Left cardiac atrium (tissue), 4 donors: Measurements from ENCODE around the gene TWIST2. TPM values are rescaled to one million over a fixed set of nuclear protein-coding genes. Genes with fewer than 3 reads are reported as not detected.

Experiments
- ATAC-seq, 2 donors: fragments of 200-7000 bp; cut with Tn5 transposase; one replicate each; pipeline ENCODE4 v1.9.1; 2020; ENCODE audit warnings: mild to moderate bottlenecking in 2 of 2, moderate library complexity in 2 of 2
- DNase-seq: peaks from one replicate; pipeline ENCODE4 v3.0.0-alpha.2; 2020
- intact Hi-C, 2 donors: fragments of 100-400 bp; cut with DNase I; formaldehyde crosslinking; loops; one replicate each; pipeline versions ENCODE4 v1.14.1 to v1.15.1; 2022 to 2023
- total RNA-seq, 2 donors: library from RNA; stranded (reverse); fragmentation: NEBNext Ultra II Directional; extraction: Animal tissue kit (Norgen Biotek cat#: 25700); gene quantifications; one replicate each; pipeline ENCODE4 v1.2.1, GENCODE V29; 2021
- donor health status: DM: no; HTN: yes; CAD: no.
- donor health status: DM: no; HTN: yes; CAD: no; lungs with severe emphysema.
- donor health status: DM: yes; HTN: yes; CAD: no.
- donor health status: Dilated cardiomyopathy.

Gene TWIST2
- total RNA-seq, 2 donors from 2014 or later = 7.6 to 8.3 TPM

- ATAC-seq = peak; percentile 32 to 57
- intact Hi-C loops = no loop called here
- no peak for DNase-seq
These were observed 35.6 kb downstream of the TWIST2 start for GRCh38 chr2:238883421-238883901.

GRCh38 chr2:238884122-238884811 lies 36.4 kb downstream of the TWIST2 start:
- intact Hi-C loops = no loop called here
- ATAC-seq = no peak
- no peak for DNase-seq

GRCh38 chr2:238884812-238885408 lies 37.0 kb downstream of the TWIST2 start:
- ATAC-seq (no peak), DNase-seq (no peak)
- intact Hi-C loops = no loop called here

GRCh38 chr2:238886453-238887094 lies 38.7 kb downstream of the TWIST2 start:
- peak; percentile 1 for DNase-seq
- ATAC-seq = no peak
- intact Hi-C loops = no loop called here

GRCh38 chr2:238887616-238888015 lies 39.7 kb downstream of the TWIST2 start:
- DNase-seq (peak; percentile 6), ATAC-seq (no peak)
- intact Hi-C loops = no loop called here

- DNase-seq (no peak), ATAC-seq (no peak)
- intact Hi-C loops = no loop called here
These were observed 40.9 kb downstream of the TWIST2 start for GRCh38 chr2:238888781-238889180.

GRCh38 chr2:238890131-238890530 lies 42.2 kb downstream of the TWIST2 start:
- ATAC-seq (no peak), DNase-seq (no peak)
- intact Hi-C loops = no loop called here

- intact Hi-C loops = no loop called here
- no peak for ATAC-seq
- no peak for DNase-seq
These were observed 43.0 kb downstream of the TWIST2 start for GRCh38 chr2:238890618-238891456.

GRCh38 chr2:238891457-238892203 lies 43.7 kb downstream of the TWIST2 start:
- no peak for DNase-seq
- no peak for ATAC-seq
- intact Hi-C loops = no loop called here

- DNase-seq (no peak), ATAC-seq (no peak)
- intact Hi-C loops = no loop called here
These were observed 44.3 kb downstream of the TWIST2 start for GRCh38 chr2:238892204-238892500.

GRCh38 chr2:238892796-238893195 lies 44.9 kb downstream of the TWIST2 start:
- DNase-seq (no peak), ATAC-seq (no peak)
- intact Hi-C loops = no loop called here

GRCh38 chr2:238893349-238894000 lies 45.6 kb downstream of the TWIST2 start:
- DNase-seq (no peak), ATAC-seq (no peak)
- intact Hi-C loops = no loop called here

- ATAC-seq (no peak), DNase-seq (peak; percentile 15)
These were observed 46.5 kb downstream of the TWIST2 start for GRCh38 chr2:238894226-238894949.

GRCh38 chr2:238894950-238895298 lies 47.0 kb downstream of the TWIST2 start:
- no peak for ATAC-seq
- intact Hi-C loops = no loop called here
- DNase-seq = no peak

More at GRCh38 chr2:238894226-238894949, 46.5 kb downstream of the TWIST2 start:
- intact Hi-C loops = no loop called here

- DNase-seq (no peak), ATAC-seq (no peak)
- intact Hi-C loops = no loop called here
These were observed 47.5 kb downstream of the TWIST2 start for GRCh38 chr2:238895361-238895882.

GRCh38 chr2:238895891-238896600 lies 48.2 kb downstream of the TWIST2 start:
- intact Hi-C loops = no loop called here
- ATAC-seq = peak; percentile 85 to 89
- DNase-seq = peak; percentile 74

GRCh38 chr2:238896641-238897040 lies 48.8 kb downstream of the TWIST2 start:
- DNase-seq (no peak), ATAC-seq (no peak)
- intact Hi-C loops = no loop called here
